GM10266 (cell line): ENCODE measurements around the gene PFAS.

Experiments
- DNase-seq: peaks from one replicate; pipeline ENCODE4 v3.0.0; 2012; ENCODE audit errors: extremely low spot score
- CTCF ChIP-seq: IDR thresholded peaks from 2 replicates; pipeline ENCODE4 v1.5.1; 2012; ENCODE audit warnings: mild to moderate bottlenecking, low read depth; ENCODE audit not compliant: control insufficient read depth, insufficient read depth; ENCODE audit errors: missing control alignments

The PFAS gene

GRCh38 chr17:8274816-8275215 lies 25.7 kb downstream of the PFAS start:
- no peak for DNase-seq
- TF ChIP-seq CTCF, result no peak

DNA sequence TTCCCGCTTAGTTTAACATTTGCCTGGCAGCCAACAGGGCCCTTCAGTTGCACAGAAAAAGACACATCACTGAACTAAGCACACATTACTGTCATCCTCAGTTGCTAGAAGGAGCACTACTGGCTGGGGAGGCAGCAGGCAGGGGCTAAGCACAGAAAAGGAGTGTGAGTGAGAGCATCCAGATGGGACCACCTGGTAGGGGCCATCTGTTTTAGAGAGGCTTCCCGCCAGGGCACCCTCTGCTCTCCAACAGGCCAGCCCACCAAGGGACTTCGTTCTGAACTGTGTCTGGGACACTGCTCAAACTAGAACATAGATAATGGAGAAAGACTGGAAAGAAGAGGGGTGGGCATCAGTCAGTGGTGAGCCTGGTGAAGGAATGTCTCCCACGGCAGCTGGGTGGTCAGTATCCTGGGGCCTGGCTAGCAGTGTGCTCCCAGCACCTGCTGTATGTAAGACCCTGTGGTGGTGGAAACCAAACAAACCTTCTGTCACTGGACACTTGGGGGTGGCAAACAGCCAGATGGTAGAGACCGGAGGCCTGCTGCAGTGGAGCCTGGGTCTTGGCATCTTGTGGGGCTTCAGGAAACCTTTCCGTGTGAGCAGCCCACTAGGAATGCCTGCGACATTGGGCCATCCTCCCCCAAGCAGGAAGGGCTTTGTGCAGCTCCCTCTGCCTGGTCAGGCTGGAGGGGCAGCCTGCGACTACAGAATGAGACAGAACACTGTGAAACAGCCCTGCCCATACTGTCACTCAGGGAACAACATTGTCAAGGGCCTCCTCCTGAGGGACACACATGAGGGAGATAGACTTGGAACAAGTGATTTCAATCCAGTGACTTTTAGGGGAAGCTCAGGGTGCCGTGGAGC lies 26.6 kb downstream of the PFAS start:
- no peak for DNase-seq
- no peak for TF ChIP-seq CTCF

GRCh38 chr17:8277317-8277716 lies 28.2 kb downstream of the PFAS start:
- TF ChIP-seq CTCF, result no peak
- no peak for DNase-seq

GRCh38 chr17:8282345-8282744 lies 33.3 kb downstream of the PFAS start:
- no peak for TF ChIP-seq CTCF
- DNase-seq, result no peak

GRCh38 chr17:8283356-8283755 lies 34.3 kb downstream of the PFAS start:
- no peak for TF ChIP-seq CTCF
- no peak for DNase-seq

- no peak for DNase-seq
- TF ChIP-seq CTCF, result no peak
These were observed 35.0 kb downstream of the PFAS start for GRCh38 chr17:8284126-8284525.
